ENCODE data around the gene TRAF3IP1. TPM values are rescaled to one million over a fixed set of nuclear protein-coding genes. Genes with fewer than 3 reads are reported as not detected.

The TRAF3IP1 gene
- total and polyA plus RNA-seq, 4 donors = 4.0 to 9.1 (median 4.6) TPM

DNA sequence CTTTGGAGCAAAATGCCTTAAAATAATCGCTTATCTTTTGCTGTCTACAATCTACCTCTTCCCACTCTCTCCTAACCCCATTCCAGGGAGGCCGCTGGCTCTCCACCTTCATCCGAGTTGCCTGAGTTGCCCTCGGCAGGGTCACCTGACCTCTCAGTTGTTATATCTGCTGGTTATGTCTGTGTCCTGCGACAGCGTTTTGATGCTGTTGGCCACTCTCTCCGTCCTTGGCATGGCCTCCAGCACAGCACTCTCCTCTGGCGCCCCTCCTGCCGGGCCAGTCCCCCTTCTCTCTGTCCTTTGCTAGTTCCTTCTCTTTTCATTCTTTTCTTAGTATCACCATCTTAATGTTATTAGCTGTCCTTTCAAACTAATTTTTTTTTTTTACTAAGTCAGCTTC, 41.6 kb downstream of the TRAF3IP1 start:
- Histone ChIP-seq H3K4me3 (ENCODE audit: low read depth in 1 of 3, low read length in 3 of 3) (no peak overlapping the region), H3K27ac (ENCODE audit: low read depth in 1 of 2, low read length in 2 of 2) (no peak overlapping the region), H3K9me3 (ENCODE audit: control insufficient read depth in 4 of 4, low read length in 3 of 4) (no peaks in the 10 kb centered on the region), H3K27me3 (ENCODE audit: control insufficient read depth in 4 of 4, insufficient read depth in 4 of 4, low read length in 3 of 4) (no peaks in the 10 kb centered on the region), H3K9ac (ENCODE audit: low read depth in 1 of 2, low read length in 2 of 2) (no peak overlapping the region), H3K4me1 (ENCODE audit: control insufficient read depth in 4 of 4, insufficient read depth in 4 of 4, low read length in 3 of 4) (peaks cover 0 to 3% (median 0%) of the 10 kb centered on the region in 4 donors), H3K36me3 (ENCODE audit: control insufficient read depth in 4 of 4, insufficient read depth in 3 of 4, low read depth in 1 of 4, low read length in 3 of 4) (peaks cover 1 to 11% (median 2%) of the 10 kb centered on the region in 4 donors)
- 94% methylated on average over 9 of the region's 9 CpGs for WGBS
- DNase-seq (ENCODE audit: low spot score) = no peak
- TF ChIP-seq JUND (IDR thresholded peaks at IDR 0.05) (no peak), YY1 (IDR thresholded peaks at IDR 0.05) (no peak), TAF1 (conservative IDR thresholded peaks at IDR 0.05) (no peak), RXRA (IDR thresholded peaks at IDR 0.05) (no peak), SP1 (IDR thresholded peaks at IDR 0.05) (no peak), HNF4A (conservative IDR thresholded peaks at IDR 0.05) (no peak), RAD21 (IDR thresholded peaks at IDR 0.05) (no peak), NR2F2 (IDR thresholded peaks at IDR 0.05) (no peak), FOXA1 (IDR thresholded peaks at IDR 0.05) (no peak), FOXA2 (IDR thresholded peaks at IDR 0.05) (no peak), HNF4G (IDR thresholded peaks at IDR 0.05) (no peak), GABPA (IDR thresholded peaks at IDR 0.05 in 1 of 2, conservative IDR thresholded peaks at IDR 0.05 in 1 of 2) (no peak)
- TF ChIP-seq, protein P1, sequence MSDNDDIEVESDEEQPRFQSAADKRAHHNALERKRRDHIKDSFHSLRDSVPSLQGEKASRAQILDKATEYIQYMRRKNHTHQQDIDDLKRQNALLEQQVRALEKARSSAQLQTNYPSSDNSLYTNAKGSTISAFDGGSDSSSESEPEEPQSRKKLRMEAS (IDR thresholded peaks at IDR 0.05) = no peak
- TF ChIP-seq, protein P2, sequence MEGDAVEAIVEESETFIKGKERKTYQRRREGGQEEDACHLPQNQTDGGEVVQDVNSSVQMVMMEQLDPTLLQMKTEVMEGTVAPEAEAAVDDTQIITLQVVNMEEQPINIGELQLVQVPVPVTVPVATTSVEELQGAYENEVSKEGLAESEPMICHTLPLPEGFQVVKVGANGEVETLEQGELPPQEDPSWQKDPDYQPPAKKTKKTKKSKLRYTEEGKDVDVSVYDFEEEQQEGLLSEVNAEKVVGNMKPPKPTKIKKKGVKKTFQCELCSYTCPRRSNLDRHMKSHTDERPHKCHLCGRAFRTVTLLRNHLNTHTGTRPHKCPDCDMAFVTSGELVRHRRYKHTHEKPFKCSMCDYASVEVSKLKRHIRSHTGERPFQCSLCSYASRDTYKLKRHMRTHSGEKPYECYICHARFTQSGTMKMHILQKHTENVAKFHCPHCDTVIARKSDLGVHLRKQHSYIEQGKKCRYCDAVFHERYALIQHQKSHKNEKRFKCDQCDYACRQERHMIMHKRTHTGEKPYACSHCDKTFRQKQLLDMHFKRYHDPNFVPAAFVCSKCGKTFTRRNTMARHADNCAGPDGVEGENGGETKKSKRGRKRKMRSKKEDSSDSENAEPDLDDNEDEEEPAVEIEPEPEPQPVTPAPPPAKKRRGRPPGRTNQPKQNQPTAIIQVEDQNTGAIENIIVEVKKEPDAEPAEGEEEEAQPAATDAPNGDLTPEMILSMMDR (IDR thresholded peaks at IDR 0.05; ENCODE audit: low read depth, low read length, missing input control) = no peak
- TF ChIP-seq, protein P3, sequence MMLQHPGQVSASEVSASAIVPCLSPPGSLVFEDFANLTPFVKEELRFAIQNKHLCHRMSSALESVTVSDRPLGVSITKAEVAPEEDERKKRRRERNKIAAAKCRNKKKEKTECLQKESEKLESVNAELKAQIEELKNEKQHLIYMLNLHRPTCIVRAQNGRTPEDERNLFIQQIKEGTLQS (IDR thresholded peaks at IDR 0.05) = no peak
- TF ChIP-seq, protein P4, sequence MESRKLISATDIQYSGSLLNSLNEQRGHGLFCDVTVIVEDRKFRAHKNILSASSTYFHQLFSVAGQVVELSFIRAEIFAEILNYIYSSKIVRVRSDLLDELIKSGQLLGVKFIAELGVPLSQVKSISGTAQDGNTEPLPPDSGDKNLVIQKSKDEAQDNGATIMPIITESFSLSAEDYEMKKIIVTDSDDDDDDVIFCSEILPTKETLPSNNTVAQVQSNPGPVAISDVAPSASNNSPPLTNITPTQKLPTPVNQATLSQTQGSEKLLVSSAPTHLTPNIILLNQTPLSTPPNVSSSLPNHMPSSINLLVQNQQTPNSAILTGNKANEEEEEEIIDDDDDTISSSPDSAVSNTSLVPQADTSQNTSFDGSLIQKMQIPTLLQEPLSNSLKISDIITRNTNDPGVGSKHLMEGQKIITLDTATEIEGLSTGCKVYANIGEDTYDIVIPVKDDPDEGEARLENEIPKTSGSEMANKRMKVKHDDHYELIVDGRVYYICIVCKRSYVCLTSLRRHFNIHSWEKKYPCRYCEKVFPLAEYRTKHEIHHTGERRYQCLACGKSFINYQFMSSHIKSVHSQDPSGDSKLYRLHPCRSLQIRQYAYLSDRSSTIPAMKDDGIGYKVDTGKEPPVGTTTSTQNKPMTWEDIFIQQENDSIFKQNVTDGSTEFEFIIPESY (IDR thresholded peaks at IDR 0.05) = no peak
- TF ChIP-seq, protein P5, sequence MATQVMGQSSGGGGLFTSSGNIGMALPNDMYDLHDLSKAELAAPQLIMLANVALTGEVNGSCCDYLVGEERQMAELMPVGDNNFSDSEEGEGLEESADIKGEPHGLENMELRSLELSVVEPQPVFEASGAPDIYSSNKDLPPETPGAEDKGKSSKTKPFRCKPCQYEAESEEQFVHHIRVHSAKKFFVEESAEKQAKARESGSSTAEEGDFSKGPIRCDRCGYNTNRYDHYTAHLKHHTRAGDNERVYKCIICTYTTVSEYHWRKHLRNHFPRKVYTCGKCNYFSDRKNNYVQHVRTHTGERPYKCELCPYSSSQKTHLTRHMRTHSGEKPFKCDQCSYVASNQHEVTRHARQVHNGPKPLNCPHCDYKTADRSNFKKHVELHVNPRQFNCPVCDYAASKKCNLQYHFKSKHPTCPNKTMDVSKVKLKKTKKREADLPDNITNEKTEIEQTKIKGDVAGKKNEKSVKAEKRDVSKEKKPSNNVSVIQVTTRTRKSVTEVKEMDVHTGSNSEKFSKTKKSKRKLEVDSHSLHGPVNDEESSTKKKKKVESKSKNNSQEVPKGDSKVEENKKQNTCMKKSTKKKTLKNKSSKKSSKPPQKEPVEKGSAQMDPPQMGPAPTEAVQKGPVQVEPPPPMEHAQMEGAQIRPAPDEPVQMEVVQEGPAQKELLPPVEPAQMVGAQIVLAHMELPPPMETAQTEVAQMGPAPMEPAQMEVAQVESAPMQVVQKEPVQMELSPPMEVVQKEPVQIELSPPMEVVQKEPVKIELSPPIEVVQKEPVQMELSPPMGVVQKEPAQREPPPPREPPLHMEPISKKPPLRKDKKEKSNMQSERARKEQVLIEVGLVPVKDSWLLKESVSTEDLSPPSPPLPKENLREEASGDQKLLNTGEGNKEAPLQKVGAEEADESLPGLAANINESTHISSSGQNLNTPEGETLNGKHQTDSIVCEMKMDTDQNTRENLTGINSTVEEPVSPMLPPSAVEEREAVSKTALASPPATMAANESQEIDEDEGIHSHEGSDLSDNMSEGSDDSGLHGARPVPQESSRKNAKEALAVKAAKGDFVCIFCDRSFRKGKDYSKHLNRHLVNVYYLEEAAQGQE (IDR thresholded peaks at IDR 0.05) = no peak

Data from liver (tissue), 9 donors.